Body of pancreas (tissue), 4 donors: ENCODE results near the gene SPRING1. TPM values are rescaled to one million over a fixed set of nuclear protein-coding genes. Genes with fewer than 3 reads are reported as not detected.

Experiments used
- ATAC-seq: fragments of 150-250 bp; one replicate; pipeline ENCODE4 v1.9.1; 2016
- DNase-seq, 4 donors: peaks; one replicate each; pipeline ENCODE4 v3.0.0-alpha.2; 2019
- H3K27ac ChIP-seq, 4 donors: fragments of 200-600 bp; sonication (generic); 1 replicate in 3 of 4; 2 replicates in 1 of 4; pipeline versions ENCODE4 v1.5.1 to v1.6.1; 2016 to 2019; ENCODE audit warnings: mild to moderate bottlenecking in 1 of 4, mixed read lengths in 1 of 4, moderate library complexity in 1 of 4
- H3K27me3 ChIP-seq, 2 donors: fragments of 200-600 bp; sonication (generic); one replicate each; pipeline ENCODE4 v1.6.0; 2016; ENCODE audit warnings: mild to moderate bottlenecking in 1 of 2
- H3K36me3 ChIP-seq, 2 donors: fragments of 200-600 bp; sonication (generic); replicated peaks in 1 of 2; 2 replicates each; pipeline ENCODE4 v1.5.1; 2016; ENCODE audit warnings: low read depth in 2 of 2; ENCODE audit not compliant: insufficient read depth in 1 of 2
- H3K4me1 ChIP-seq: fragments of 200-600 bp; sonication (generic); one replicate; pipeline ENCODE4 v1.6.0; 2016
- H3K4me3 ChIP-seq, 2 donors: fragments of 200-600 bp; sonication (generic); 1 replicate in 1 of 2; 2 replicates in 1 of 2; pipeline ENCODE4 v1.5.1; 2016 to 2019
- H3K9me3 ChIP-seq, 3 donors: fragments of 200-600 bp; sonication (generic); 1 replicate in 2 of 3; 2 replicates in 1 of 3; pipeline ENCODE4 v1.5.1; 2016
- CTCF ChIP-seq, 7 experiments: fragments of 450-650 bp in 4 of 7; fragments of 200-600 bp in 3 of 7; sonication (generic) in 3 of 7; IDR thresholded peaks; one replicate each; pipeline ENCODE4 v1.5.1; 2016 to 2019; ENCODE audit warnings: antibody characterized with exemption in 7 of 7
- POLR2A ChIP-seq, 3 donors: fragments of 450-650 bp; IDR thresholded peaks; one replicate each; pipeline ENCODE4 v1.6.1; 2016; ENCODE audit warnings: antibody characterized with exemption in 3 of 3, mild to moderate bottlenecking in 2 of 3
- WGBS, 2 donors: methylation state at CpG; one replicate each; pipeline ENCODE4 v1.1.5; 2017; 5-methylcytosine and 5-hydroxymethylcytosine counted together
- intact Hi-C: fragments of 100-400 bp; cut with DNase I; formaldehyde crosslinking; loops from one replicate; pipeline ENCODE4 v1.15.1; 2023
- total RNA-seq, 2 donors: library from RNA; depleted of rRNA; stranded (reverse); fragments of >200 nt; gene quantifications; one replicate each; pipeline ENCODE4 v1.1.0, GENCODE V29; 2016

The SPRING1 gene
- total RNA-seq, 2 donors from 2014 or later: 9.1 to 9.9 TPM

DNA sequence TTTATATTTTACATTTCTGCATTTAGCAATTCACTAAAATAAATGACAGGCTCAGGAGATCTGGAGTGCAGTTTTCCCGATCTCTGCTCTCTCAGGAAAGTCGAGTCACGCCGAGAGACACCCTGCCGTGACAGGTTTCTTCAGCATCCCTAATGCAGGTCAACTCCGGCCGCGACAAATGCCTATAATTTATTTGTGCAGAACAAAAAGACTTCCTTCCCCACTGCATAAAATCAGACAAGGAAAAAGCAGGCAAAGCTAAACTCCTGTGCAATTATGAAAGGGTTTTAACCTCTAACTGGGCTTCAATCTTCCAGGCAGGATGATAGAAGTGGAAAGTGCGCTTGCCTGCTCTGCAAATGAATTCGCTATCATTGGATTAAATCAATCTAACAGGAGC lies 28.1 kb downstream of the SPRING1 start:
- H3K27me3 ChIP-seq: no peaks in the 10 kb centered on the region
- WGBS, 2 donors: 44 to 59% methylated on average over 10 of the region's 10 CpGs
- no peak for TF ChIP-seq CTCF (IDR thresholded peaks at IDR 0.05)
- TF ChIP-seq POLR2A (IDR thresholded peaks at IDR 0.05): no peak

GRCh38 chr12:116708826-116709756 lies 28.8 kb downstream of the SPRING1 start:
- intact Hi-C loops: no loop called here
- TF ChIP-seq POLR2A (IDR thresholded peaks at IDR 0.05) (no peak), CTCF (IDR thresholded peaks at IDR 0.05) (peak; percentile 13 to 89 (median 83))
- ATAC-seq (peak; percentile 86), DNase-seq (peak; percentile 70 to 81 (median 71))
- Histone ChIP-seq H3K9me3 (no peaks in the 10 kb centered on the region), H3K4me3 (no peak overlapping the region), H3K4me1 (peaks cover 23% of the 10 kb centered on the region), H3K27ac (no peak overlapping the region), H3K27me3 (no peaks in the 10 kb centered on the region), H3K36me3 (no peaks in the 10 kb centered on the region)
- WGBS, 2 donors: 6 to 16% methylated on average over 21 to 26 of the region's 26 CpGs

More for the DNA sequence above, 28.1 kb downstream of the SPRING1 start:
- Histone ChIP-seq H3K36me3 (no peaks in the 10 kb centered on the region), H3K4me3 (no peak overlapping the region), H3K27ac (no peak overlapping the region), H3K9me3 (no peaks in the 10 kb centered on the region), H3K4me1 (peaks cover 23% of the 10 kb centered on the region)
- intact Hi-C loops: no loop called here
- no peak for DNase-seq
- no peak for ATAC-seq

- Histone ChIP-seq H3K4me3 (no peak overlapping the region), H3K4me1 (peaks cover 18% of the 10 kb centered on the region), H3K27ac (no peak overlapping the region), H3K27me3 (no peaks in the 10 kb centered on the region), H3K9me3 (no peaks in the 10 kb centered on the region), H3K36me3 (no peaks in the 10 kb centered on the region)
- intact Hi-C loops: no loop called here
- WGBS, 2 donors: 86% methylated on average over 9 of the region's 9 CpGs
- DNase-seq (no peak), ATAC-seq (no peak)
- TF ChIP-seq POLR2A (IDR thresholded peaks at IDR 0.05): no peak
- TF ChIP-seq CTCF (IDR thresholded peaks at IDR 0.05): no peak
Measured at GRCh38 chr12:116707751-116708150, 30.1 kb downstream of the SPRING1 start.

DNA sequence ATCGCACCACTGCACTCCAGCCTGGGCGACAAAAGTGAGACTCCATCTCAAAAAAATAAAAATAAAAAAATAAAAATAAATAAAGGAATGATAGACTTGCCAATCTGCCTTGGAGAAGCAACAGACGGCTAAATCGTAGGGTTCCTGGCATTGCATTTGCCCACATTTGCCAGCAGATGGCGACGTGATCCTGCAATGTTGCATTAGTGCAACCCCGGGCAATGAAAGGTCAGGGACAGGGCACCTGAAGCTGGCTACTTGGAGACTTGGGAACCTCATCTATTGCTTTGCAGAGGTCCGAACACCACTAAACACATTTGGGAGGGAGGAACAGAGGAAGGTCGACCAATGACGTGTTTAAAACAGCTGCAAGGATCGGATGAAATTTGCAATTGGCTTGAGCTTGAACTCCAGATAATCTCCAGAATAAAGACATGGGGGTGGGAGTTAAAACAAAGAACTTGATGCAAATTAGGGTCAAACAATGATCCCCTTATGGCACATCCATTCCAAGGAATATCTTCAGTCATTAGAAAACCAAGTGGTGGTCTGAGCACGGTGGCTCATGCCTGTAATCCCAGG lies 34.6 kb downstream of the SPRING1 start:
- Histone ChIP-seq H3K4me3 (no peak overlapping the region), H3K36me3 (no peaks in the 10 kb centered on the region), H3K9me3 (no peaks in the 10 kb centered on the region), H3K27ac (no peak overlapping the region), H3K4me1 (peaks cover 17% of the 10 kb centered on the region), H3K27me3 (no peaks in the 10 kb centered on the region)
- intact Hi-C loops: no loop called here
- no peak for TF ChIP-seq POLR2A (IDR thresholded peaks at IDR 0.05)
- peak; percentile 60 to 96 (median 91) for TF ChIP-seq CTCF (IDR thresholded peaks at IDR 0.05)
- DNase-seq: peak; percentile 68 to 77 (median 72)
- peak; percentile 81 for ATAC-seq
- 15 to 18% methylated on average over 12 of the region's 12 CpGs for WGBS, 2 donors
